ENCODE data around the gene PLP2.

DNA sequence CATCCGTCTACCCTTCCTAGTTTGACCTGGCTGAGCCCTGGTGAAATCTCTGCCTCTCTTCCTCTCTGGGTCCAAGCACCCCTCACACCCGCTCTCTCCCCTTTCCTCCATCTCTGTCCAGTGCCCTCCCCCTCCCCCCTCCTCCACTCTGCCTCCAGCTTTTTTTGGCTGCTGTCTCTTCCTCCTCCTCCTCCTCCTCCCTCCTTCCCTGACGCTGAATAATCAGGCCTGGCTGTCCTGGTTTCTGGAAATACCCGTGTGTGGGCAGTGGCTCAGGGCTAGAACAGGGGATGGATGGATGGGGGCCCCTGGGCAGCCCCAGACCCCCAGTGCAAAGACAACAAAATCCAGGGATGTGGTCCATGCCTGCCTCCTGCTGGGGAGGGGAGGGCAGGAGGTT is 33.0 kb downstream of the PLP2 start:
- TF ChIP-seq CTCF (IDR thresholded peaks at IDR 0.05) (no peak), ZFX (IDR thresholded peaks at IDR 0.05; ENCODE audit: borderline replicate concordance) (no peak)

Data from 22Rv1 (cell line).